Activated CD4-positive, alpha-beta T cell treated with anti-CD3 and anti-CD28 coated beads, Interleukin-2, amount 50 U/mL, for 4 hours (primary cell): ENCODE measurements around the gene BYSL.

Experiments used
- DNase-seq, 2 experiments: peaks; one replicate each; pipeline ENCODE4 v3.0.0-alpha.2; 2020

The BYSL gene

GRCh38 chr6:41943456-41943855 lies 22.2 kb downstream of the BYSL start:
- no peak for DNase-seq

GRCh38 chr6:41947581-41948220 lies 26.4 kb downstream of the BYSL start:
- DNase-seq, result no peak

DNA sequence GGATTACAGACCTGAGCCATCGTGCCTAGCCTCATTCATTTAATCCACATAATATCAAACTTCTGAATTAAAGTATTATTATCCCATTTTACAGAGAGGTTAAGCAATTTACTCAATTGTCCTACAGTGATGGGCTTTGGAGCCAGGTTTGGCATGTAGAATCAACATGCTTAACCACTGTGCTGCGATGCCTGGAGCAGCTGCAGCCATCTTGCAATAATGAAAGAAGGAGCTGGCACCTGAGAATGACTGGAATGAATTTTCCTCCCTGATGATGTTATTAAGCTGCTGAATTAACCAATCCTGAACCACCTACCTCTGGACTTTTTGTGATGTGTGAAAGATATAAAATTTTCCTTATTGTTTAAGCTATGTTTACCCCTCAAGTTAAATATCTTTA lies 33.4 kb downstream of the BYSL start:
- DNase-seq, result no peak

DNA sequence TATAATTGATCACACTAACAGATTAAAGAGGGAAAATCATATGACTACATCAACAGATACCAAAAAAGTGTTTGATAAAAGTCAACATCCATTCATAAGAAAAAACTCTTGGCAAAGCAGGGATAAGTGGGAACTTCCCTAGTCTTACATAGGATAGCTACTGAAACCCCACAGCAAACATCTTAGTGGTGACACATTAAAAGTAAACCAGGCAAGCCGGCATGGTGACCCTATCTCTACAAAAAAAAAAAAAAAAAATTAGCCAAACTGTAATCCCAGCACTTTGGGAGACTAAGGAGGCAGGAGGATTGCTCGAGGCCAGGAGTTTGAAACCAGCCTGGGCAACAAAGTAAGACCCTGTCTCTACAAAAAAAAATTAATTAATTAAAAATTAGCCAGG lies 34.1 kb downstream of the BYSL start:
- no peak for DNase-seq

- DNase-seq, result no peak
Observed at GRCh38 chr6:41957117-41957516, 35.8 kb downstream of the BYSL start.

DNA sequence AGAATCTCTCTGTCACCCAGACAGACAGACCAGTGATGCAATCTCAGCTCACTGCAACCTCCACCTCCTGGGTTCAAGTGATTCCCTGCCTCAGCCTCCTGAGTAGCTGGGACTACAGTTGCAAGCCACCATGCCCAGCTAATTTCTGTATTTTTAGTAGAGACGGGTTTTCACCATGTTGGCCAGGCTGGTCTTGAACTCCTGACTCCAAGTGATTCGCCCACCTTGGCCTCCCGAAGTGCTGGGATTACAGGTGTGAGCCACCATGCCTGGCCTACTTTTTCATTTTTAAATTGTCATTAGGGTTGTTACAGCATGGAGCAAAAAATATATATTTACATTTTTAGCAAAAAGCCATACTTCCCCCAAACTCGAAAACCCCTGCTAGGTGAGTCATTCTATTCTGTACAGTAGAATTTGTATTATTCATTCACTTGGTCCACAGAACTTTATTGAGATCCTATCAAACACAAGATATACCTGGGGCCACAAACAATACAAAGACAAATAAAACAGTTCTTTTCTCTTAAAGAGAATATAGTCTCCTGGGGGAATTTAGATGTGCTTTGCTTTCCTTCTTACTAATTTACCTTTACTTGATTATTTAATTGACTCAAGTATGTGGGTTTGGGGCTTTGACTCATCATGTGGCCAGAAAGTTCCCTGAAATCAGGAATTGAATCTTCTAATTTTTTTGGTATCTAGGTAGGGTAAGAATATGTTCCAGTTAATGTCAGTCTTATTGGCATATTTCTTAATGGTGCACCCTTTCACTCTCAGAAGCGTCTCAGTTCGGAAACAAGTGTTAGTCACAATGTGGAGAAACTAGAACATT lies 36.9 kb downstream of the BYSL start:
- no peak for DNase-seq

- no peak for DNase-seq
Observed at GRCh38 chr6:41960028-41960427, 38.7 kb downstream of the BYSL start.

- DNase-seq, result no peak
Observed at GRCh38 chr6:41963371-41963770, 42.1 kb downstream of the BYSL start.

DNA sequence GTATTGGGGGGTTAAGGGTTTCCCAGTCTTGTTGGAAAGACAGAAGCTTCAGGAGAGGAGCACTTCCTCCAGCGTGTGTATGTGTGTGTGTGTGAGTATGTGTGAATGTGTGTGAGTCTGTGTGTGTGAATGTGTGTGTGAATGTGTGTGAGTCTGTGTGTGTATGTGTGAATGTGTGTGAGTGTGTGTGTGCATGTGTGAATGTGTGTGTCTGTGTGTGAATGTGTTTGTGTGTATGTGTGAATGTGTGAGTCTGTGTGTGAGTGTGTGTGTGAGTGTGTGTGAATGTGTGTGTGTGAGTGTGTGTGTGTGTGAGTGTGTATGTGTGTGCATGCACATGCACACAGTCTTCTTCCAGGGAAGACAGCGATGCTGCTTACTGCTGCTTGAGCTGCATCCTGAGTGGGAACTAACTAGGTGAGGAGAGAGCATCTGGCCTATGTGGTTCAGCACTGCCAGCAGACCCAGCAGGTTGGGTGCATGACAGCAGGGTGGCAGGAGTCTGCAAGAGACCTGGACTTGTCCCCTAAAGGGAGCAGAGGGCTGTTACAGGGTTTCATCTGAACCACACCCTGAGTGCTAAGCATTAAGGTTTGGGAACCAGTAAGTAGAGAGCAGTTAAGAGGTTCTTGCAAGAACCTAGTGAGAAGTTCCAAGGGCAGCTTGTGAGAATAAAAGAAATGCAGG lies 43.0 kb downstream of the BYSL start:
- DNase-seq, result no peak

DNA sequence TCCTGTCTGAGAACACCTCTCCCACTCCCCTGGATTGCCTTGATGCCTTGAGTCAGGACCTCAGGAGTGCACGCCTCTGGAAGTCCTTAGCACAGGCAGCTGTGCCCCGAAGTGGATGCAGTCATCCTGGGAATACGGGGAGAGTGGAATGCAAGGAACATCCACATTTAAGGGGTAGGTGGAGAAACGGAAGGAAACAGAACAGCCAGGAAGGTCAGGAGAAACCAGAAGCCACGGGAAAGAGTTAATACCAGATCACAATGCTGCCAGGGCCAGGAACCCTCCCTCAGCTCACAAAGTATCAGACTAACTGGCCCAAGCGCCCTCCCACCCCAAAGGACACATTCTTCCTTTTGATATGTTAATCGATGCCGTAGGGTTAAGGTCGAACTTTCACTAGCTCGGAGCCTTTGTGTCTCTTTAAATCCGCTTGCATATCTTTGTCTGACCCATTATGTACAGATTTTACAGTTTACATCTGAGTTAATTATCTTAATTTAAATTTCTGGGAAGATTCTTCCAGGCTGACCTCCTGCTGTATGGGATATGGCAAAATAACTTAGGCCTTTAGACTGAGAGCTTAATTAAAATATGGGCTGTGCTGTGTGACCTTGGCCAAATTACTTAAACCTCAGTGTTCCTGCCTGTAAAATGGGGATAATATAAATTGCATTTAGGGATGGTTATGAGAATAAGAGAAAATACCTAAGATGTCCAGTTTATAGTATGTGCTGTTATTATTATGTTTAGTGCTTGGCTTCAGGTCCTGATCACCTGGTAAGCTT lies 44.3 kb downstream of the BYSL start:
- no peak for DNase-seq

GRCh38 chr6:41966214-41966920 lies 45.1 kb downstream of the BYSL start:
- DNase-seq, result no peak

GRCh38 chr6:41966961-41967311 lies 45.6 kb downstream of the BYSL start:
- DNase-seq, result no peak

DNA sequence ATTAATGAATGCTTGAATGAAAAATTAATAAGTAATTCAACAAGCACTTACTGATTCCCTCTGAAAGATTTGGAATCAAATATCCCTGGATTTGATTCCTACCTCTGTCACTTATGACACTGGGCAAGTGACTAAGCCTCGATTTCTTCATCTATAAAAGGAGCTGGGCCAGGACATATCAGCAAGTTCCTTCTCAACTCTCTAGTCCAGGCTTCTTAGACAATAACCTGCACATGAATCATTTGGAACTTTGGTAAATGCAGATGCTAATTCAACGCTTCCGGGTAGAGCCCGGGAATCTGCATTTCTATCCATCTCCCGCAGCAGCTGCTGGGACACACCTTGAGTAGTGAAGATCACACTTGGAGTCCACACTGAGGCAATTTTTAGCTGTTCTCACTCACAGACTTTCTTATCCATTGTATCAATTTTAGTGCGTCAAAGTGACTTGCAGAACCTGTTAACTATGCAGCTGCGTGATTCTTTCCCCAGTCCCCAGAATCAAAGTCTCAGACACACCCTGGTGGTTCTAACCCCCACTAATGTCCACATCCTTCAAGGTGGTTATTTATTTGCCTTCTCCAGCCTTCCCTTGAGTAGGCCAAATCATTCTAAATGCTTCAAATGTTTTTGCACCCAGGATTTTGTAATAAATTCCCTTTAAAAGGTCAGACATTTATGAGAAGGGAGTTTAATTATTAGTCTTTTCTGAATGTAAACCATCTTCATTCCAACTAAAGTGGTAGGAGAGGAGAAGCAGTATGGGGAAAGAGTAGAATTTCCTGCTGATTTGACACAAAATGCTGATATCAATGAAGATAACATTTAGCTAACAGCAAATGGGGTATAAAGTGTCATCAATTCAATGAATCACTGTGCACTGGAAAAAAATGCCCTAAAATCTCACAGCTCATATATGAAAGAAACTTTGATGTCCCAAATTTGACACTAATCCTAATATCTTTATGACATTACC lies 46.3 kb downstream of the BYSL start:
- DNase-seq, result no peak

- DNase-seq, result peak; percentile 50 to 56
Observed at GRCh38 chr6:41970436-41970846, 49.1 kb downstream of the BYSL start.

DNA sequence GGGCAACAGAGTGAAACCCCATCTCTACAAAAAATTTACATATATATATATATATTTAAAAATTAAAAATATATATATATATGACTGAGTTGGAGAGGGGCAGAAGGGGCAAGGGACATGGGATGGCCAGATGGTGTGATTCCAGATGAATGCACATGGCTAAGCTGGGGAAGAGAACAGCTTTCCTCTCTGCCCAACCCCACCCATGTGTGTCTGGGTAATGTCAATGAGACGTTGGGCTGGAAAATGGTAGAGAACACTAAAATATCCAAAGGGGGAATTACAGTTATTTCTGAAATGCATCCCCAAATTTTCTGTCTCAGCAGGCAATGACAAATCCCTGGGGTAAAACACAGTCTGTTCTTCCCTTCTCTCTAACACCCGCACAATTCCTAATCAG lies 51.5 kb downstream of the BYSL start:
- no peak for DNase-seq

- no peak for DNase-seq
Observed at GRCh38 chr6:41974281-41974825, 53.1 kb downstream of the BYSL start.

DNA sequence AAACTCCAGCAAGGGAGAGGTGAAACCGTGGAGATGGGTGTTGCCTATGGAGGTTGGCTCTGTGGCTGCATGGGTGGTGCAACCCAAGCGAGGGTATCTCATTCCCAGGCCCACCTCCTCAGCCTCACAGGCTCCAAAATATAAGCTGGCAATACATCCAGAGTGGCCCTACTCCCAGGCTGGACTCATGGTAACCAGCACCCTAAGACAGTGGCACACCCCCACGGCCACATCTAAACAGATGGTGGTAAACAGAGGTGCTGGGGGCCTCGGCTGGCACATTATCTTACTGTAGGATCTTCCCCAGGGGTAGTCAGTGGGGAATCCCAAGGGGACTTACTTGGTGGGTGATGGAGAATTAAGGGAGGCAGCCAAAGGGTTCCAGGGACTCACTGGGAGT lies 54.0 kb downstream of the BYSL start:
- DNase-seq, result no peak

- DNase-seq, result peak in 1 of 2 experiments; percentile 26
Observed at GRCh38 chr6:41976794-41977484, 55.6 kb downstream of the BYSL start.
